GM12878 (cell line): ENCODE measurements around the gene GLMN. TPM values are rescaled to one million over a fixed set of nuclear protein-coding genes. Genes with fewer than 3 reads are reported as not detected.

Experiments
- ATAC-seq: fragments of 200-7000 bp; cut with Tn5 transposase; 3 replicates; pipeline ENCODE4 v1.9.1; 2020; ENCODE audit warnings: mild to moderate bottlenecking, moderate library complexity
- BruUV-seq: library from RNA; stranded (reverse); fragments of 400-500 nt; replicated peaks from 2 replicates; lab custom pipeline; 2021; lab: Mats Ljungman, UMichigan
- CTCF ChIA-PET: fragments of 300-600 bp; sonication (Branson Sonifier 250); formaldehyde crosslinking; extraction: SDS; loops from one replicate; lab custom pipeline; 2021; ENCODE audit warnings: inconsistent platforms; lab: Yijun Ruan, JAX
- POLR2A ChIA-PET: fragments of 350-600 bp; formaldehyde crosslinking; extraction: SDS; loops from one replicate; lab custom pipeline; 2021; ENCODE audit warnings: inconsistent platforms; lab: Charles Lee
- RAD21 ChIA-PET: fragments of 300-600 bp; sonication (Branson Sonifier 250); formaldehyde crosslinking; loops from one replicate; lab custom pipeline; 2023; ENCODE audit warnings: antibody characterized with exemption; ENCODE audit not compliant: unreplicated experiment; lab: Charles Lee
- SMC1A ChIA-PET: fragments of 300-600 bp; sonication (Branson Sonifier 250); formaldehyde crosslinking; loops from one replicate; lab custom pipeline; 2023; ENCODE audit not compliant: unreplicated experiment, uncharacterized antibody; lab: Charles Lee
- DNase-seq: peaks from one replicate; pipeline ENCODE4 v3.0.0-alpha.2; 2011; ENCODE audit warnings: low read depth, low spot score
- FAIRE-seq: peaks from 3 replicates; lab custom pipeline; 2011; peaks lifted over from hg19 to GRCh38; lab: Jason Lieb, UNC
- H2AFZ ChIP-seq: 2 replicates; pipeline ENCODE4 v1.6.0; 2011; ENCODE audit warnings: low read depth, low read length, control low read depth; ENCODE audit not compliant: control insufficient read depth
- H3K27ac ChIP-seq: 2 replicates; pipeline ENCODE4 v1.5.1; 2011; ENCODE audit warnings: control low read depth; ENCODE audit not compliant: control insufficient read depth, insufficient read depth
- H3K27me3 ChIP-seq, 2 experiments: replicated peaks in 1 of 2; 2 replicates each; pipeline versions ENCODE4 v1.6.0 to v1.6.1; 2011; ENCODE audit warnings: low read length in 1 of 2; ENCODE audit not compliant: control insufficient read depth in 2 of 2, insufficient read depth in 2 of 2
- H3K36me3 ChIP-seq, 2 experiments: 2 replicates each; pipeline ENCODE4 v1.5.1; 2011; ENCODE audit warnings: low read length in 1 of 2; ENCODE audit not compliant: control insufficient read depth in 2 of 2, insufficient read depth in 2 of 2
- H3K4me1 ChIP-seq: 2 replicates; pipeline ENCODE4 v1.6.1; 2011; ENCODE audit warnings: mild to moderate bottlenecking, low read length, moderate library complexity, mixed read lengths; ENCODE audit not compliant: control insufficient read depth, insufficient read depth
- H3K4me2 ChIP-seq: 2 replicates; pipeline ENCODE4 v1.6.0; 2011; ENCODE audit warnings: control low read depth; ENCODE audit not compliant: control insufficient read depth, insufficient read depth
- H3K4me3 ChIP-seq: fragments of 200-600 bp; sonication (generic); 2 replicates; pipeline ENCODE4 v1.5.1; 2016
- H3K79me2 ChIP-seq: 2 replicates; pipeline ENCODE4 v1.6.0; 2011; ENCODE audit warnings: low read length; ENCODE audit not compliant: control insufficient read depth, insufficient read depth
- H3K9ac ChIP-seq: 2 replicates; pipeline ENCODE4 v1.8.0; 2011; ENCODE audit warnings: low read length, control low read depth, mixed read lengths; ENCODE audit not compliant: control insufficient read depth, insufficient read depth
- H3K9me3 ChIP-seq: replicated peaks from 3 replicates; pipeline ENCODE4 v1.5.1; 2011; ENCODE audit warnings: mild to moderate bottlenecking, low read length; ENCODE audit not compliant: control insufficient read depth, insufficient read depth
- H4K20me1 ChIP-seq: 2 replicates; pipeline ENCODE4 v1.6.0; 2011; ENCODE audit not compliant: control insufficient read depth, insufficient read depth
- BCL11A ChIP-seq: IDR thresholded peaks from 2 replicates; pipeline ENCODE4 v1.6.1; 2011; ENCODE audit warnings: low read depth, low read length
- CHD1 ChIP-seq: IDR thresholded peaks from 2 replicates; pipeline ENCODE4 v1.6.1; 2012; ENCODE audit warnings: low read depth, low read length, improper control_type of control experiment
- CHD2 ChIP-seq: IDR thresholded peaks from 2 replicates; pipeline ENCODE4 v1.6.1; 2011; ENCODE audit warnings: low read depth, low read length, improper control_type of control experiment, borderline replicate concordance
- ETV6 ChIP-seq, 2 experiments: fragments of 450-650 bp in 1 of 2; IDR thresholded peaks in 1 of 2; conservative IDR thresholded peaks in 1 of 2; 2 replicates each; pipeline ENCODE4 v1.6.1; 2014; ENCODE audit warnings: antibody characterized with exemption in 1 of 2, borderline replicate concordance in 1 of 2, low read depth in 1 of 2, mild to moderate bottlenecking in 1 of 2, moderate library complexity in 1 of 2
- SMARCA5 ChIP-seq: fragments of 450-650 bp; IDR thresholded peaks from 2 replicates; pipeline ENCODE4 v1.6.1; 2017; ENCODE audit warnings: mild to moderate bottlenecking
- SMC3 ChIP-seq: IDR thresholded peaks from 2 replicates; pipeline ENCODE4 v1.6.1; 2011; ENCODE audit warnings: low read length, improper control_type of control experiment, borderline replicate concordance
- STAT1 ChIP-seq: fragments of 450-650 bp; conservative IDR thresholded peaks from 2 replicates; pipeline ENCODE4 v1.6.1; 2014; ENCODE audit warnings: antibody characterized with exemption, mild to moderate bottlenecking
- TBL1XR1 ChIP-seq: IDR thresholded peaks from 2 replicates; pipeline ENCODE4 v1.6.1; 2012; ENCODE audit warnings: low read depth, low read length, improper control_type of control experiment
- TCF7 ChIP-seq: IDR thresholded peaks from 2 replicates; pipeline ENCODE4 v1.6.1; 2014; ENCODE audit warnings: antibody characterized with exemption, borderline replicate concordance
- ZBED1 ChIP-seq: IDR thresholded peaks from 2 replicates; pipeline ENCODE4 v1.6.1; 2016; ENCODE audit warnings: borderline replicate concordance
- WGBS: methylation state at CpG from one replicate; pipeline ENCODE4 v1.1.6; 2016; ENCODE audit warnings: low lambda C conversion rate; ENCODE audit not compliant: insufficient replicate concordance, insufficient coverage; ENCODE audit errors: missing lambda C conversion rate; 5-methylcytosine and 5-hydroxymethylcytosine counted together
- in situ Hi-C: fragments of 300-500 bp; cut with MboI; formaldehyde crosslinking; loops from 9 replicates; pipeline ENCODE4 v1.14.3; 2018; ENCODE audit warnings: mixed read lengths
- intact Hi-C: fragments of 100-400 bp; cut with micrococcal nuclease; formaldehyde crosslinking; loops from one replicate; pipeline ENCODE4 v1.14.2; 2022; ENCODE audit not compliant: unreplicated experiment
- polyA plus RNA-seq, 11 experiments: library from polyadenylated mRNA; depleted of rRNA in 4 of 11; unstranded in 6 of 11; stranded (reverse) in 5 of 11; fragments of >200 nt; fragmentation: Nextera tagmentation in 4 of 11; fragmentation: Illumina TruSeq in 1 of 11; extraction: Ambion mirVana in 4 of 11; extraction: Trizol in 1 of 11; gene quantifications; 1 replicate in 1 of 11; 2 replicates in 10 of 11; pipeline versions ENCODE4 v1.2.1 to v1.2.3, GENCODE V29; 2011 to 2016; ENCODE audit warnings: inconsistent platforms in 2 of 11, missing spikeins in 2 of 11, low read depth in 1 of 11
- total RNA-seq, 4 experiments: library from RNA; depleted of rRNA in 3 of 4; stranded (reverse); fragments of >200 nt in 3 of 4; fragmentation: Illumina TruSeq in 1 of 4; extraction: Trizol in 1 of 4; gene quantifications; 2 replicates each; pipeline versions ENCODE4 v1.2.1 to v1.2.3, GENCODE V29; 2013 to 2021
- TF ChIP-seq, protein P1 (sequence below): fragments of 450-650 bp; formaldehyde crosslinking; IDR thresholded peaks from 2 replicates; pipeline ENCODE4 v1.5.0; 2022; ENCODE audit warnings: mild to moderate bottlenecking, missing genetic modification characterization
- TF ChIP-seq, protein P2 (sequence below), 3 experiments: IDR thresholded peaks in 2 of 3; conservative IDR thresholded peaks in 1 of 3; 2 replicates each; pipeline ENCODE4 v1.5.1; 2011; ENCODE audit warnings: low read depth in 3 of 3, low read length in 3 of 3, mild to moderate bottlenecking in 3 of 3, control low read depth in 2 of 3, moderate library complexity in 2 of 3, inconsistent platforms in 1 of 3, mixed read lengths in 1 of 3; ENCODE audit not compliant: control insufficient read depth in 2 of 3, insufficient read depth in 1 of 3; ENCODE audit errors: extremely low read depth in 1 of 3
- TF ChIP-seq, protein P3 (sequence below): fragments of 450-650 bp; IDR thresholded peaks from 2 replicates; pipeline ENCODE4 v1.6.1; 2017; ENCODE audit warnings: low read depth, mild to moderate bottlenecking, moderate library complexity
- TF ChIP-seq, protein P4 (sequence below): IDR thresholded peaks from 2 replicates; pipeline ENCODE4 v1.6.1; 2011; ENCODE audit warnings: low read depth, mild to moderate bottlenecking, low read length, moderate library complexity, borderline replicate concordance; ENCODE audit errors: extremely low read depth

The GLMN gene
- total and polyA plus RNA-seq, 10 of the 15 experiments (the other 5 are each of a cell fraction or from before 2014, with no cell fraction given) = 11.5 to 33.7 (median 16.7) TPM

DNA sequence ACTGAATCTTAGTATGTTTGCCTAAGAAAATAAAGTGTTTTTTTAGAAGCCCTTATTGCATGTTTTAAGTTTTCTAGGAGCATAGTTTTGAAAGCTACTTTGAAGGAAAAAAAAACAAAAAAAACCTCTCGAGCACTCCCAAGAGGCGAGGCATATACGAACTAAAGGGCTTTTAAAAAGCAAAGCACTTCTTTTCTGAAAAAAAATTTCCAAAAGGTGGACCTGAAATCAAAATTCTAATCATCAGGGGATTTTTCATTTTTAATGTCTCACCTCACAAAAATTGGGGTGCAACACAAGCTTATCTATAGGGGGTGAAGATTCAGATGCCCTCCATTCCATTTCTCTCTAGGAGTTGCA is 594 bp downstream of the GLMN start (continued):
- no peak for TF ChIP-seq BCL11A

DNA sequence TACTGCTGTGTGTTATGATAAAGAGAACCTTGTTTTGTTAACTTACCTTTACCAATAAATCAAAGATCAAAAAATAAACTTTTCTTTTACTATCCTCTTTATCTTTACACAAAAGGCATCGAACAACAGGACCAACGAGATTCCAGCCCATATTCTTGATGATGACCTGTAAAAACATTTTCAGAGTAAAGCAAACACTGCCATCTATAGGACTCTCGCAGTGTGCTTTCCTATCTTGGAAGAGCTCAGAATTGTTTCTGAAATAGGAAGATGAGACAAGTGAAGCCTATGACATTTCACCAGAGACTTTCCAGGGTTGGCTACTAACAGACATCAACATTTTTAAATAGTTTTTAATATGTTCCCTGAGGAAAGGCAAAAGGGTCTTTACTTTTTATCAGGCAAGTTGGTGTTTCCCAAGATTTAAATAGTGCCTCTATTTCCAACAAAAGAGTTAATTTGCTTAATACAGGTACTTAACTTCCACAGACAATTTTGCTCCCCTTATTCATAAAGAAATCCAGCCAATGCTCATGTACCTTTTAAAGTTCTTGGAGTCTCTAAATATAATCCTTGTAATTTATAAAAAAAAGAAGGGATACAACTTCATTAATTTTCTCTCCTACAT is 7.3 kb downstream of the GLMN start:
- H3K27ac ChIP-seq = no peak overlapping the region
- H3K4me2 ChIP-seq = no peak overlapping the region
- ChIA-PET SMC1A (interaction anchor here (0.8 to 2.1 kb wide), 10 partner anchors 9 to 364 kb away, joined by 3 to 7 read pairs (median 3); no protein-coding TSS in a partner anchor), POLR2A (no interaction called here), CTCF (interaction anchor here (0.5 to 1.9 kb wide), 35 partner anchors 9 to 1353 kb away, joined by 3 to 14 read pairs (median 4); no protein-coding TSS in a partner anchor), RAD21 (interaction anchor here (0.6 to 2.1 kb wide), 6 partner anchors 16 to 351 kb away, joined by 3 to 15 read pairs (median 3); no protein-coding TSS in a partner anchor)
- no peak overlapping the region for H3K9ac ChIP-seq
- no peaks in the 10 kb centered on the region for H3K27me3 ChIP-seq
- peaks cover 0 to 2% of the 10 kb centered on the region in 2 experiments; a peak in 1 of 4 replicates for H3K36me3 ChIP-seq
- DNase-seq (no peak), ATAC-seq (peak; percentile 86), FAIRE-seq (peak; percentile 44)
- H4K20me1 ChIP-seq = no peaks in the 10 kb centered on the region
- in situ Hi-C loops (no loop called here), intact Hi-C loops (loop anchor here (5.0 to 10.0 kb wide), 2 partner anchors 359 to 787 kb away; partner anchors contain the start of gene CDC7)
- H3K4me3 ChIP-seq = no peak overlapping the region
- H2AFZ ChIP-seq = no peak overlapping the region
- no peaks in the 10 kb centered on the region for H3K79me2 ChIP-seq
- H3K4me1 ChIP-seq = no peaks in the 10 kb centered on the region
- no peaks in the 10 kb centered on the region for H3K9me3 ChIP-seq
- BruUV-seq = no TSS peak
- WGBS = 92% methylated on average over 3 of the region's 3 CpGs
- TF ChIP-seq SMARCA5 (peak; percentile 51; the same call in 1 of the 2 replicates), STAT1 (no peak), TBL1XR1 (no peak), TCF7 (no peak), SMC3 (peak; percentile 30; the same call in 1 of the 2 replicates), ZBED1 (no peak), CHD2 (no peak), CHD1 (no peak), ETV6 (conservative IDR thresholded peaks at IDR 0.05 in 1 of 2, IDR thresholded peaks at IDR 0.05 in 1 of 2; ENCODE audit: borderline replicate concordance in 1 of 2, low read depth in 1 of 2) (no peak)
- TF ChIP-seq, protein P1, sequence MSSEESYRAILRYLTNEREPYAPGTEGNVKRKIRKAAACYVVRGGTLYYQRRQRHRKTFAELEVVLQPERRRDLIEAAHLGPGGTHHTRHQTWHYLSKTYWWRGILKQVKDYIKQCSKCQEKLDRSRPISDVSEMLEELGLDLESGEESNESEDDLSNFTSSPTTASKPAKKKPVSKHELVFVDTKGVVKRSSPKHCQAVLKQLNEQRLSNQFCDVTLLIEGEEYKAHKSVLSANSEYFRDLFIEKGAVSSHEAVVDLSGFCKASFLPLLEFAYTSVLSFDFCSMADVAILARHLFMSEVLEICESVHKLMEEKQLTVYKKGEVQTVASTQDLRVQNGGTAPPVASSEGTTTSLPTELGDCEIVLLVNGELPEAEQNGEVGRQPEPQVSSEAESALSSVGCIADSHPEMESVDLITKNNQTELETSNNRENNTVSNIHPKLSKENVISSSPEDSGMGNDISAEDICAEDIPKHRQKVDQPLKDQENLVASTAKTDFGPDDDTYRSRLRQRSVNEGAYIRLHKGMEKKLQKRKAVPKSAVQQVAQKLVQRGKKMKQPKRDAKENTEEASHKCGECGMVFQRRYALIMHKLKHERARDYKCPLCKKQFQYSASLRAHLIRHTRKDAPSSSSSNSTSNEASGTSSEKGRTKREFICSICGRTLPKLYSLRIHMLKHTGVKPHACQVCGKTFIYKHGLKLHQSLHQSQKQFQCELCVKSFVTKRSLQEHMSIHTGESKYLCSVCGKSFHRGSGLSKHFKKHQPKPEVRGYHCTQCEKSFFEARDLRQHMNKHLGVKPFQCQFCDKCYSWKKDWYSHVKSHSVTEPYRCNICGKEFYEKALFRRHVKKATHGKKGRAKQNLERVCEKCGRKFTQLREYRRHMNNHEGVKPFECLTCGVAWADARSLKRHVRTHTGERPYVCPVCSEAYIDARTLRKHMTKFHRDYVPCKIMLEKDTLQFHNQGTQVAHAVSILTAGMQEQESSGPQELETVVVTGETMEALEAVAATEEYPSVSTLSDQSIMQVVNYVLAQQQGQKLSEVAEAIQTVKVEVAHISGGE (CRISPR knock-in tag) = no peak
- TF ChIP-seq, protein P2, sequence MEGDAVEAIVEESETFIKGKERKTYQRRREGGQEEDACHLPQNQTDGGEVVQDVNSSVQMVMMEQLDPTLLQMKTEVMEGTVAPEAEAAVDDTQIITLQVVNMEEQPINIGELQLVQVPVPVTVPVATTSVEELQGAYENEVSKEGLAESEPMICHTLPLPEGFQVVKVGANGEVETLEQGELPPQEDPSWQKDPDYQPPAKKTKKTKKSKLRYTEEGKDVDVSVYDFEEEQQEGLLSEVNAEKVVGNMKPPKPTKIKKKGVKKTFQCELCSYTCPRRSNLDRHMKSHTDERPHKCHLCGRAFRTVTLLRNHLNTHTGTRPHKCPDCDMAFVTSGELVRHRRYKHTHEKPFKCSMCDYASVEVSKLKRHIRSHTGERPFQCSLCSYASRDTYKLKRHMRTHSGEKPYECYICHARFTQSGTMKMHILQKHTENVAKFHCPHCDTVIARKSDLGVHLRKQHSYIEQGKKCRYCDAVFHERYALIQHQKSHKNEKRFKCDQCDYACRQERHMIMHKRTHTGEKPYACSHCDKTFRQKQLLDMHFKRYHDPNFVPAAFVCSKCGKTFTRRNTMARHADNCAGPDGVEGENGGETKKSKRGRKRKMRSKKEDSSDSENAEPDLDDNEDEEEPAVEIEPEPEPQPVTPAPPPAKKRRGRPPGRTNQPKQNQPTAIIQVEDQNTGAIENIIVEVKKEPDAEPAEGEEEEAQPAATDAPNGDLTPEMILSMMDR (IDR thresholded peaks at IDR 0.05 in 2 of 3, conservative IDR thresholded peaks at IDR 0.05 in 1 of 3; ENCODE audit: control insufficient read depth in 2 of 3, extremely low read depth in 1 of 3, insufficient read depth in 1 of 3, low read depth in 3 of 3, low read length in 3 of 3) = peak; percentile 54 to 72 (median 56); a peak in 5 of 6 replicates
- TF ChIP-seq, protein P3, sequence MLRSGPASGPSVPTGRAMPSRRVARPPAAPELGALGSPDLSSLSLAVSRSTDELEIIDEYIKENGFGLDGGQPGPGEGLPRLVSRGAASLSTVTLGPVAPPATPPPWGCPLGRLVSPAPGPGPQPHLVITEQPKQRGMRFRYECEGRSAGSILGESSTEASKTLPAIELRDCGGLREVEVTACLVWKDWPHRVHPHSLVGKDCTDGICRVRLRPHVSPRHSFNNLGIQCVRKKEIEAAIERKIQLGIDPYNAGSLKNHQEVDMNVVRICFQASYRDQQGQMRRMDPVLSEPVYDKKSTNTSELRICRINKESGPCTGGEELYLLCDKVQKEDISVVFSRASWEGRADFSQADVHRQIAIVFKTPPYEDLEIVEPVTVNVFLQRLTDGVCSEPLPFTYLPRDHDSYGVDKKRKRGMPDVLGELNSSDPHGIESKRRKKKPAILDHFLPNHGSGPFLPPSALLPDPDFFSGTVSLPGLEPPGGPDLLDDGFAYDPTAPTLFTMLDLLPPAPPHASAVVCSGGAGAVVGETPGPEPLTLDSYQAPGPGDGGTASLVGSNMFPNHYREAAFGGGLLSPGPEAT = no peak
- TF ChIP-seq, protein P4, sequence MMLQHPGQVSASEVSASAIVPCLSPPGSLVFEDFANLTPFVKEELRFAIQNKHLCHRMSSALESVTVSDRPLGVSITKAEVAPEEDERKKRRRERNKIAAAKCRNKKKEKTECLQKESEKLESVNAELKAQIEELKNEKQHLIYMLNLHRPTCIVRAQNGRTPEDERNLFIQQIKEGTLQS = no peak
